Measurements from ENCODE around the gene CDH22.

Gene CDH22

GRCh38 chr20:46251211-46251673 lies 57.1 kb downstream of the CDH22 start:
- H3K4me3 ChIP-seq (ENCODE audit: low read length) = no peak overlapping the region
- TF ChIP-seq ZNF274 (IDR thresholded peaks at IDR 0.05; ENCODE audit: low read depth, low read length) = no peak

- no peak overlapping the region for H3K4me3 ChIP-seq (ENCODE audit: low read length)
Observed at GRCh38 chr20:46250772-46251171, 57.5 kb downstream of the CDH22 start.

GRCh38 chr20:46249671-46250070 lies 58.6 kb downstream of the CDH22 start:
- no peak for TF ChIP-seq ZNF274 (IDR thresholded peaks at IDR 0.05; ENCODE audit: low read depth, low read length)
- H3K4me3 ChIP-seq (ENCODE audit: low read length) = no peak overlapping the region

More at GRCh38 chr20:46250772-46251171, 57.5 kb downstream of the CDH22 start:
- TF ChIP-seq ZNF274 (IDR thresholded peaks at IDR 0.05; ENCODE audit: low read depth, low read length) = no peak

GRCh38 chr20:46246559-46246958 lies 61.7 kb downstream of the CDH22 start:
- TF ChIP-seq ZNF274 (IDR thresholded peaks at IDR 0.05; ENCODE audit: low read depth, low read length) = no peak
- no peak overlapping the region for H3K4me3 ChIP-seq (ENCODE audit: low read length)

- no peak for TF ChIP-seq ZNF274 (IDR thresholded peaks at IDR 0.05; ENCODE audit: low read depth, low read length)
- H3K4me3 ChIP-seq (ENCODE audit: low read length) = no peak overlapping the region
Observed at GRCh38 chr20:46243707-46244628, 64.3 kb downstream of the CDH22 start.

GRCh38 chr20:46242390-46242789 lies 65.9 kb downstream of the CDH22 start:
- TF ChIP-seq ZNF274 (IDR thresholded peaks at IDR 0.05; ENCODE audit: low read depth, low read length) = no peak
- no peak overlapping the region for H3K4me3 ChIP-seq (ENCODE audit: low read length)

- TF ChIP-seq ZNF274 (IDR thresholded peaks at IDR 0.05; ENCODE audit: low read depth, low read length) = no peak
- no peak overlapping the region for H3K4me3 ChIP-seq (ENCODE audit: low read length)
Observed at GRCh38 chr20:46240881-46241280, 67.4 kb downstream of the CDH22 start.

- no peak for TF ChIP-seq ZNF274 (IDR thresholded peaks at IDR 0.05; ENCODE audit: low read depth, low read length)
Observed at GRCh38 chr20:46240065-46240464, 68.2 kb downstream of the CDH22 start.

GRCh38 chr20:46237736-46238135 lies 70.6 kb downstream of the CDH22 start:
- TF ChIP-seq ZNF274 (IDR thresholded peaks at IDR 0.05; ENCODE audit: low read depth, low read length) = no peak
- no peak overlapping the region for H3K4me3 ChIP-seq (ENCODE audit: low read length)

More at GRCh38 chr20:46240065-46240464, 68.2 kb downstream of the CDH22 start:
- no peak overlapping the region for H3K4me3 ChIP-seq (ENCODE audit: low read length)

GRCh38 chr20:46237227-46237626 lies 71.1 kb downstream of the CDH22 start:
- no peak overlapping the region for H3K4me3 ChIP-seq (ENCODE audit: low read length)
- TF ChIP-seq ZNF274 (IDR thresholded peaks at IDR 0.05; ENCODE audit: low read depth, low read length) = no peak

GRCh38 chr20:46235077-46235476 lies 73.2 kb downstream of the CDH22 start:
- no peak overlapping the region for H3K4me3 ChIP-seq (ENCODE audit: low read length)
- TF ChIP-seq ZNF274 (IDR thresholded peaks at IDR 0.05; ENCODE audit: low read depth, low read length) = no peak

GRCh38 chr20:46233701-46234100 lies 74.6 kb downstream of the CDH22 start:
- no peak for TF ChIP-seq ZNF274 (IDR thresholded peaks at IDR 0.05; ENCODE audit: low read depth, low read length)
- H3K4me3 ChIP-seq (ENCODE audit: low read length) = no peak overlapping the region

GRCh38 chr20:46232539-46232938 lies 75.8 kb downstream of the CDH22 start:
- no peak overlapping the region for H3K4me3 ChIP-seq (ENCODE audit: low read length)
- no peak for TF ChIP-seq ZNF274 (IDR thresholded peaks at IDR 0.05; ENCODE audit: low read depth, low read length)

GRCh38 chr20:46230801-46231282 lies 77.5 kb downstream of the CDH22 start:
- no peak overlapping the region for H3K4me3 ChIP-seq (ENCODE audit: low read length)
- TF ChIP-seq ZNF274 (IDR thresholded peaks at IDR 0.05; ENCODE audit: low read depth, low read length) = no peak

GRCh38 chr20:46230106-46230491 lies 78.2 kb downstream of the CDH22 start:
- no peak overlapping the region for H3K4me3 ChIP-seq (ENCODE audit: low read length)
- TF ChIP-seq ZNF274 (IDR thresholded peaks at IDR 0.05; ENCODE audit: low read depth, low read length) = no peak
